ENCODE measurements around the gene RAPGEF5.

The RAPGEF5 gene

GRCh38 chr7:22270371-22270770 is 86.6 kb downstream of the RAPGEF5 start:
- Histone ChIP-seq H3K27me3 (ENCODE audit: insufficient read depth, poor library complexity, severe bottlenecking) (peaks cover 1% of the 10 kb centered on the region), H3K4me3 (replicated peaks; ENCODE audit: insufficient read depth, low read length) (no peak overlapping the region), H3K27ac (replicated peaks) (no peak overlapping the region)
- DNase-seq (ENCODE audit: low read depth in 1 of 2, low spot score in 1 of 2), result no peak
- TF ChIP-seq, protein P1, sequence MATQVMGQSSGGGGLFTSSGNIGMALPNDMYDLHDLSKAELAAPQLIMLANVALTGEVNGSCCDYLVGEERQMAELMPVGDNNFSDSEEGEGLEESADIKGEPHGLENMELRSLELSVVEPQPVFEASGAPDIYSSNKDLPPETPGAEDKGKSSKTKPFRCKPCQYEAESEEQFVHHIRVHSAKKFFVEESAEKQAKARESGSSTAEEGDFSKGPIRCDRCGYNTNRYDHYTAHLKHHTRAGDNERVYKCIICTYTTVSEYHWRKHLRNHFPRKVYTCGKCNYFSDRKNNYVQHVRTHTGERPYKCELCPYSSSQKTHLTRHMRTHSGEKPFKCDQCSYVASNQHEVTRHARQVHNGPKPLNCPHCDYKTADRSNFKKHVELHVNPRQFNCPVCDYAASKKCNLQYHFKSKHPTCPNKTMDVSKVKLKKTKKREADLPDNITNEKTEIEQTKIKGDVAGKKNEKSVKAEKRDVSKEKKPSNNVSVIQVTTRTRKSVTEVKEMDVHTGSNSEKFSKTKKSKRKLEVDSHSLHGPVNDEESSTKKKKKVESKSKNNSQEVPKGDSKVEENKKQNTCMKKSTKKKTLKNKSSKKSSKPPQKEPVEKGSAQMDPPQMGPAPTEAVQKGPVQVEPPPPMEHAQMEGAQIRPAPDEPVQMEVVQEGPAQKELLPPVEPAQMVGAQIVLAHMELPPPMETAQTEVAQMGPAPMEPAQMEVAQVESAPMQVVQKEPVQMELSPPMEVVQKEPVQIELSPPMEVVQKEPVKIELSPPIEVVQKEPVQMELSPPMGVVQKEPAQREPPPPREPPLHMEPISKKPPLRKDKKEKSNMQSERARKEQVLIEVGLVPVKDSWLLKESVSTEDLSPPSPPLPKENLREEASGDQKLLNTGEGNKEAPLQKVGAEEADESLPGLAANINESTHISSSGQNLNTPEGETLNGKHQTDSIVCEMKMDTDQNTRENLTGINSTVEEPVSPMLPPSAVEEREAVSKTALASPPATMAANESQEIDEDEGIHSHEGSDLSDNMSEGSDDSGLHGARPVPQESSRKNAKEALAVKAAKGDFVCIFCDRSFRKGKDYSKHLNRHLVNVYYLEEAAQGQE (IDR thresholded peaks at IDR 0.05; ENCODE audit: insufficient replicate concordance, low read depth), result no peak

DNA sequence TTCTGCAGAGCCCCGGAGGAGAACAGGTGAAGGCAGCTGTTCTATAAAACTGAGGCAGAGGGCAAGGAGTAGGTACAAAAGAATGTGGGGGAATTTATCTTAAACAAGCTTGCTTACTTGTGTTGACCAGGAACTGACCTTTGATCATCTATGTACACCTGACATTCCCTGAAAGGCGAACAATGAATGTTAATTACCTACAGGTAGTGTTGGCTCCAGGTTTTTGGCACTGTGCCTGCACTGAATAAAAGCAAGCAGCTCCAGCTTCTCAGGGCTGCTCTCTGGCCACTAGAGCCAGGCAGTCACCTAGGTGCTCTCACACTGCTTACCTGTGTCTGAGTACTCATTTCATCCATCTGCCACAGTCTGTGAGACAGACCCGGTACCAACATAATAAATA is 87.0 kb downstream of the RAPGEF5 start:
- no peak for DNase-seq (ENCODE audit: low read depth in 1 of 2, low spot score in 1 of 2)
- no peaks in the 10 kb centered on the region for H3K27me3 ChIP-seq (ENCODE audit: insufficient read depth, poor library complexity, severe bottlenecking)
- no peak overlapping the region for H3K27ac ChIP-seq (replicated peaks)
- no peak overlapping the region for H3K4me3 ChIP-seq (replicated peaks; ENCODE audit: insufficient read depth, low read length)
- TF ChIP-seq CTCF (IDR thresholded peaks at IDR 0.05; ENCODE audit: insufficient read depth, low read length), result no peak
- no peak for TF ChIP-seq POLR2AphosphoS5 (IDR thresholded peaks at IDR 0.05; ENCODE audit: low read depth)
- TF ChIP-seq SPI1 (IDR thresholded peaks at IDR 0.05; ENCODE audit: borderline replicate concordance, low read depth), result no peak
- TF ChIP-seq, protein P1 (IDR thresholded peaks at IDR 0.05; ENCODE audit: insufficient replicate concordance, low read depth), result no peak
- no peak for TF ChIP-seq GABPA (IDR thresholded peaks at IDR 0.05; ENCODE audit: low read depth)

DNA sequence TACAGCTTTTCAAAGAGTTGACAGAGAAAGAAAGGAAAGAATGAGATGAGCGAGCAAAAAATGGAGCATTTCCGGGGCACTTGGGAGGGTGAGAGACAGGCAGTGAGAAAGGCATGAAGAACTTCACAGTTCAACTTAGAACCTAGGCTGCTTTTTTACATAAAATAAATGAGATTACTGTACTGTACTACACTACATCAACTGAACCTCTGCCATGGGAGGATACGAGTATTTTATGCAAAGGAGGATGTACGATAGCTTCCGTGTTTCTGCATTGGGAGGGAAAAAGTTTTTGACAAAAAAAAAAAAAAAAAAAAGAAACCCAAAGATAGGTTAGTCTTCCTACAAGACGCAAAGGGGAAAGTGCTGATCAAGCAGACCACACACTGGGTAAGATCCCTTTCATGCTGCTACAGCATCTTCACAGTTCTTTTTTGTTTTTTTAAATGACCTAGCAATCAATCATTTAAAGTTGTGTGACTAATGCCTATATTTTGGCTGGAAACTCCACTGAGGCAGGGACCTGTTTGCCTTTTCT is 88.0 kb downstream of the RAPGEF5 start:
- no peak for TF ChIP-seq GABPA (IDR thresholded peaks at IDR 0.05; ENCODE audit: low read depth)
- no peak for TF ChIP-seq POLR2AphosphoS5 (IDR thresholded peaks at IDR 0.05; ENCODE audit: low read depth)
- TF ChIP-seq CTCF (IDR thresholded peaks at IDR 0.05; ENCODE audit: insufficient read depth, low read length), result no peak
- no peaks in the 10 kb centered on the region for H3K27me3 ChIP-seq (ENCODE audit: insufficient read depth, poor library complexity, severe bottlenecking)
- no peak for DNase-seq (ENCODE audit: low read depth in 1 of 2, low spot score in 1 of 2)
- H3K4me3 ChIP-seq (replicated peaks; ENCODE audit: insufficient read depth, low read length), result no peak overlapping the region
- no peak overlapping the region for H3K27ac ChIP-seq (replicated peaks)

DNA sequence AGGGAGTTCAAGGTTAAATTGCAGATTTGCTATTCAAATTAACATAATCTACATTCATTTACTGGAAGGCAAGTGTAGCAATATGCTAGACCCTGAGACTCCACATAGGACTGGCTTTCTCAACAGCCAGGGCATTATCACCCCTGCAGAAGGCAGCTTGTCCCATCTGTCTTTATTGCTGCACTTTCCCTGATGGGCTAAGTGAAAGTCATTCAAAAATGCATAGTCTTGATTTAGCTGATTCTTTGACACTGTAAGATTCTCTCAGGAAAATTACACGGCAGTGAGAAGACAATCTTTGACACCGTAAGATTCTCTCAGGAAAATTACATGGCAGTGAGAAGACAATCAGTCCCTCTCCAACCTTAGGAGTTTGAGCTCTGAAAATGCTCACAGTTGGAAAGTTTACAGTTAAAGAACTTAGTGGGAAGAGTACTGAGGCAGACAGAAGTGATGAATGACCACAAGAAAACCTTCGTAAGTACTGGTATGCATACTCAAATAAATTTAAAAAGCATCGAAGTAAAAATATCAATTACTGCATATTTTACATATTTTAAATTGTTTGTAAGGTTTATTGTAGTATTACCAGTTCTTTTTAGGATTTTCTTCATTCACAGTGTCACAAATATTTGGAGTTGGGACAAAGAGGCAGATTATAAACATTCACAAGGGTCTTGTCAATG is 88.9 kb downstream of the RAPGEF5 start:
- DNase-seq (ENCODE audit: low read depth in 1 of 2, low spot score in 1 of 2), result no peak
- no peaks in the 10 kb centered on the region for H3K27me3 ChIP-seq (ENCODE audit: insufficient read depth, poor library complexity, severe bottlenecking)
- TF ChIP-seq GABPA (IDR thresholded peaks at IDR 0.05; ENCODE audit: low read depth), result no peak
- TF ChIP-seq POLR2AphosphoS5 (IDR thresholded peaks at IDR 0.05; ENCODE audit: low read depth), result no peak
- TF ChIP-seq CTCF (IDR thresholded peaks at IDR 0.05; ENCODE audit: insufficient read depth, low read length), result no peak
- TF ChIP-seq, protein P1 (IDR thresholded peaks at IDR 0.05; ENCODE audit: insufficient replicate concordance, low read depth), result no peak
- no peak for TF ChIP-seq SPI1 (IDR thresholded peaks at IDR 0.05; ENCODE audit: borderline replicate concordance, low read depth)
- H3K27ac ChIP-seq (replicated peaks), result no peak overlapping the region
- no peak overlapping the region for H3K4me3 ChIP-seq (replicated peaks; ENCODE audit: insufficient read depth, low read length)

All from HL-60 (cell line).